Panc1 (cell line): ENCODE measurements around the gene FBXO5. TPM values are rescaled to one million over a fixed set of nuclear protein-coding genes. Genes with fewer than 3 reads are reported as not detected.

Experiments
- ATAC-seq: fragments of 200-7000 bp; cut with Tn5 transposase; 2 replicates; pipeline ENCODE4 v1.9.1; 2020; ENCODE audit warnings: mild to moderate bottlenecking, moderate library complexity
- BruUV-seq: library from RNA; stranded (reverse); fragments of 400-500 nt; replicated peaks from 2 replicates; lab custom pipeline; 2021; lab: Mats Ljungman, UMichigan
- CTCF ChIA-PET: fragments of 300-600 bp; sonication (Branson Sonifier 250); formaldehyde crosslinking; loops from one replicate; lab custom pipeline; 2022; ENCODE audit warnings: antibody characterized with exemption; lab: Charles Lee
- POLR2A ChIA-PET: fragments of 300-600 bp; sonication (Branson Sonifier 250); formaldehyde crosslinking; loops from one replicate; lab custom pipeline; 2022; ENCODE audit warnings: antibody characterized with exemption; lab: Charles Lee
- DNase-seq: peaks from one replicate; pipeline ENCODE4 v3.0.0-alpha.2; 2010; ENCODE audit warnings: low read depth, low spot score
- H3K27ac ChIP-seq: 2 replicates; pipeline ENCODE4 v1.5.1; 2011; ENCODE audit warnings: mild to moderate bottlenecking, low read length, inconsistent platforms
- H3K27me3 ChIP-seq: fragments of 200-500 bp; sonication (Bioruptor generic); 2 replicates; pipeline ENCODE4 v1.6.0; 2014; ENCODE audit warnings: low read length, inconsistent platforms; ENCODE audit not compliant: control insufficient read depth, insufficient read depth
- H3K36me3 ChIP-seq: fragments of 200-500 bp; sonication (Bioruptor generic); 2 replicates; pipeline ENCODE4 v1.5.1; 2014; ENCODE audit warnings: inconsistent platforms, mild to moderate bottlenecking, low read length, moderate library complexity; ENCODE audit not compliant: control insufficient read depth, insufficient read depth
- H3K4me1 ChIP-seq: 2 replicates; pipeline ENCODE4 v1.5.1; 2011; ENCODE audit warnings: inconsistent platforms, mild to moderate bottlenecking, low read length, moderate library complexity; ENCODE audit not compliant: control insufficient read depth, insufficient read depth
- H3K4me3 ChIP-seq, 2 experiments: 2 replicates each; pipeline ENCODE4 v1.5.1; 2011 to 2012; ENCODE audit warnings: low read depth in 2 of 2, low read length in 2 of 2, mild to moderate bottlenecking in 2 of 2, inconsistent platforms in 1 of 2, moderate library complexity in 1 of 2
- H3K9me3 ChIP-seq: fragments of 200-500 bp; sonication (Bioruptor generic); 2 replicates; pipeline ENCODE4 v1.5.1; 2014; ENCODE audit warnings: low read depth, mild to moderate bottlenecking, inconsistent platforms, low read length, moderate library complexity; ENCODE audit not compliant: control insufficient read depth, insufficient read depth
- POLR2AphosphoS5 ChIP-seq: IDR thresholded peaks from 2 replicates; pipeline ENCODE4 v1.6.1; 2012; ENCODE audit warnings: mild to moderate bottlenecking, low read depth, low read length, moderate library complexity
- REST ChIP-seq, 2 experiments: IDR thresholded peaks; 2 replicates each; pipeline ENCODE4 v1.6.1; 2011 to 2012; ENCODE audit warnings: low read depth in 2 of 2, control low read depth in 1 of 2, low read length in 1 of 2, mild to moderate bottlenecking in 1 of 2, moderate library complexity in 1 of 2; ENCODE audit not compliant: insufficient read depth in 1 of 2
- SIN3A ChIP-seq: IDR thresholded peaks from 2 replicates; pipeline ENCODE4 v1.6.1; 2012; ENCODE audit warnings: low read depth, mild to moderate bottlenecking, low read length, moderate library complexity, borderline replicate concordance; ENCODE audit not compliant: insufficient read depth
- TCF7L2 ChIP-seq: IDR thresholded peaks from 2 replicates; pipeline ENCODE4 v1.6.1; 2011; ENCODE audit warnings: mild to moderate bottlenecking, low read depth, low read length, inconsistent platforms
- in situ Hi-C: cut with HindIII; loops from 2 replicates; pipeline ENCODE4 v1.10.0; 2016; ENCODE audit warnings: low sequenced_read_pairs, low pct_unique_long_range_greater_than_20kb
- intact Hi-C: fragments of 100-400 bp; cut with micrococcal nuclease; formaldehyde crosslinking; loops from one replicate; pipeline ENCODE4 v1.10.0; 2022; ENCODE audit not compliant: unreplicated experiment
- total RNA-seq: library from RNA; stranded (reverse); gene quantifications from one replicate; pipeline ENCODE4 v1.2.1, GENCODE V29; 2021; ENCODE audit not compliant: unreplicated experiment
- TF ChIP-seq, protein P1 (sequence below): fragments of 450-650 bp; IDR thresholded peaks from 2 replicates; pipeline ENCODE4 v1.5.1; 2017; ENCODE audit warnings: mild to moderate bottlenecking

The FBXO5 gene
- total RNA-seq, 1 experiment from 2014 or later = 33.6 TPM

GRCh38 chr6:152981989-152982903 lies 595 bp downstream of the FBXO5 start:
- intact Hi-C loops (no loop called here), in situ Hi-C loops (no loop called here)
- Histone ChIP-seq H3K9me3 (no peaks in the 10 kb centered on the region), H3K4me1 (peaks cover 38% of the 10 kb centered on the region), H3K4me3 (peak overlapping the region; percentile 69 to 82), H3K27ac (peak overlapping the region; percentile 94), H3K36me3 (peaks cover 24% of the 10 kb centered on the region), H3K27me3 (no peaks in the 10 kb centered on the region)
- DNase-seq (no peak), ATAC-seq (peak; percentile 25)
- TF ChIP-seq REST (IDR thresholded peaks at IDR 0.05; ENCODE audit: insufficient read depth in 1 of 2, low read depth in 2 of 2, low read length in 1 of 2) (no peak), POLR2AphosphoS5 (no peak), SIN3A (no peak; the same call in 1 of the 2 replicates), TCF7L2 (no peak)
- TF ChIP-seq, protein P1, sequence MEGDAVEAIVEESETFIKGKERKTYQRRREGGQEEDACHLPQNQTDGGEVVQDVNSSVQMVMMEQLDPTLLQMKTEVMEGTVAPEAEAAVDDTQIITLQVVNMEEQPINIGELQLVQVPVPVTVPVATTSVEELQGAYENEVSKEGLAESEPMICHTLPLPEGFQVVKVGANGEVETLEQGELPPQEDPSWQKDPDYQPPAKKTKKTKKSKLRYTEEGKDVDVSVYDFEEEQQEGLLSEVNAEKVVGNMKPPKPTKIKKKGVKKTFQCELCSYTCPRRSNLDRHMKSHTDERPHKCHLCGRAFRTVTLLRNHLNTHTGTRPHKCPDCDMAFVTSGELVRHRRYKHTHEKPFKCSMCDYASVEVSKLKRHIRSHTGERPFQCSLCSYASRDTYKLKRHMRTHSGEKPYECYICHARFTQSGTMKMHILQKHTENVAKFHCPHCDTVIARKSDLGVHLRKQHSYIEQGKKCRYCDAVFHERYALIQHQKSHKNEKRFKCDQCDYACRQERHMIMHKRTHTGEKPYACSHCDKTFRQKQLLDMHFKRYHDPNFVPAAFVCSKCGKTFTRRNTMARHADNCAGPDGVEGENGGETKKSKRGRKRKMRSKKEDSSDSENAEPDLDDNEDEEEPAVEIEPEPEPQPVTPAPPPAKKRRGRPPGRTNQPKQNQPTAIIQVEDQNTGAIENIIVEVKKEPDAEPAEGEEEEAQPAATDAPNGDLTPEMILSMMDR = no peak
- CTCF ChIA-PET = no interaction called here
- BruUV-seq = no TSS peak
- POLR2A ChIA-PET = interaction anchor here (0.8 kb wide), 1 partner anchor 18 kb away, joined by 9 read pairs; no protein-coding TSS in a partner anchor

DNA sequence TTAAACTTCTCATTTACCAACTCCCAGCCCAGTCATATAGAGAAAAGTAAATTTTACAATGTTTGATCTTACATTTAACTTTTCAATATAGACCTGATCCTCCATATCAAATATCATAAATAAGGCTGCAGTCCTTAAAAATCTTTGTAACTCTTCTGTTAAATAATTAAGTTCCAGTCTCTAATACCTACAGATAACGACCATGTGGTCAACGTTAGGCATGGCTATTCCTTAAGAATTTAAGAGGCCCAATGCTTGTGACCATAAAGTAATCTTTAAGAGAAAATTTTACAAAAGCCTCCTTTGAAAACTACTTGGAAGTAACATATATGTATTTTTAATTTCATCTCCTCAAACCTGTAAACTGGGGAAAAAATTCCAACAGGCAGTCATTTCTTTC lies 1.6 kb downstream of the FBXO5 start:
- Histone ChIP-seq H3K36me3 (peaks cover 29% of the 10 kb centered on the region), H3K27ac (peak overlapping the region; percentile 94), H3K4me1 (peaks cover 42% of the 10 kb centered on the region), H3K27me3 (no peaks in the 10 kb centered on the region), H3K9me3 (no peaks in the 10 kb centered on the region), H3K4me3 (peak overlapping the region; percentile 69 to 82)
- no peak for DNase-seq
- ChIA-PET CTCF (no interaction called here), POLR2A (no interaction called here)
- intact Hi-C loops = no loop called here
- ATAC-seq = no peak
- TF ChIP-seq REST (IDR thresholded peaks at IDR 0.05; ENCODE audit: insufficient read depth in 1 of 2, low read depth in 2 of 2, low read length in 1 of 2) (no peak), SIN3A (no peak), POLR2AphosphoS5 (no peak), TCF7L2 (no peak)
- TF ChIP-seq, protein P1 = no peak
- BruUV-seq = TSS peak; percentile 82
- in situ Hi-C loops = no loop called here
